ENCODE measurements around the gene KIAA0825.

The KIAA0825 gene

GRCh38 chr5:94308442-94308841, 310.0 kb downstream of the KIAA0825 start:
- DNase-seq (ENCODE audit: low read depth) = no peak

DNA sequence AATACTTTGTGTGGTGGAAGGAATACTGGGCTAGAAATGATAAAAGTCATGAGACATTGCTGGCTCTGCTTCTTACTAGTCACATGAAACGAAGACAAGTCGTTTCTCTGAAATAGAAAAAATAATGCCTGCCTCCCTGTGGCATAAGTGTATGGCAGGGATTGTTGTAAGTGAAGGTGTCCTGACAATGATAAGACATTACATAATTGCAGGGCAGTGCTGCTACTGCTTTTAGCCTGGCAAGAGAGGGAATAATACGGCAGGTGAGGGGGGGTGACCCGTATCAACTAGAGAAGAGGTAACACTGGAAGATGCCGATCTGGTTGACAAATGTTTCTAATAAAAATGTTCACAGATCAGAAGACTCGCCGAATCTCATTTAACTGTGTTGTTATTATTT, 314.3 kb downstream of the KIAA0825 start:
- DNase-seq (ENCODE audit: low read depth) = no peak

- no peak for DNase-seq (ENCODE audit: low read depth)
Measured at GRCh38 chr5:94288937-94289336, 329.5 kb downstream of the KIAA0825 start.

DNA sequence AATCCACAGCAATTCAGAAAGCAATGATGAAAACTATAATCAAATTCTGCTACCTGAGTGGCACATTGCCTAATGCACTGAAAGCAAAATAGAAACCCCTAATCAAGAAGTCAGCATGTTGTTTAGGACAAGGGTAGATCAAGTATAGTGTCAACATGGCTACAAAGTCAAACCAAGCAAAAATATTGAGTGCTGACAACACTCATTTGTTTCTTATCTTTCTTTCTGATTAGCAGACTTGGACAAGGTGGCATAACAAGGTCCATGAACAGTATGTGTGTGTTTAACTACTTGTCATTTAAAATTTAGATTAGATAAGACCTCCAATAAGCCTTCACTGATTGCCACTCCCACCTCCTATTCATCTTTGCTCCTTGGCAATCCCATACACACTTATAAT, 332.4 kb downstream of the KIAA0825 start:
- DNase-seq (ENCODE audit: low read depth) = no peak

DNA sequence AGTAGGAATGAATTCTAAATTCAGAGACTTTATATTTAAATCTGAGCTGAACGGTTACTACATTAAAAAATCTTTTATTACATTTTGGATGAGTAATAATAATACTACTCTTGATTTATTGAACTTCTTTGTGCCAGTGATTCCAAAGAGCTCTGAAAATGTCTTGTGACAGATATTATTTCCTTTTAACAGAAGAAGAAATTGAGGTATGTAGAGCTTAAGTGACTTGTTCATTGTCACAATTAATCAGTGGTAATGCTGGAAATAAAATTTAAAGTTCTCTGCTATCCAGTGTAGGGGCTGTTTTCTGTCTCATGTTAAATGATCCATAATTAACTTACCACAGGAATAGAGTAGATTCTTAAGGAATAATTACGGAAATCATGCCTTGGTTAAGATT, 335.3 kb downstream of the KIAA0825 start:
- DNase-seq (ENCODE audit: low read depth) = no peak

DNA sequence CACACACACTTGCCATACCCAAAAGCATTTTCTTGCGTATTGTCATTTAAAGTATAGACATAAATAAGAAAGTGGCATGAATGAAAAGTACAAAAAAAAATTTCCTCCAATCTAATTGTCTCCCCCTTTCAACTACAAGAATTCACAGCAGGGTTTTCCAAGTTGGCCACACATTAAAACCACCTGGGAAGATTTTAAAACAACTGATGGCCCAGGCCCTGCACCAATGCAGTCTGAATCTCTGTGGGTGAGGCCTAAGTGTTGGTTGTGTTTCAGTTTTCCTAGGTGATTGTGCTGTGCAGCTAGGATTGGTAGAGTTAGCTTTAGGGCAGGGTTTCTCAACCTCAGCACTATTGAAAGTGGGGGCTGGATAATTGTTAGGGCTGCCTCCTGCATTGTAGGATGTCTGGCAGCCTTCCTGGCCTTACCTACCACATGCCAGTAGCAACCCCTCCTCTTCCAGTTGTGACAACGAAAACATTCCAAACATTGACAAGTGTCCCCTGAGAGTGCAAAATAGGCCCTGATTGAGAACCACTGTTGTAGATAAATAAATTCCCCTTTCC, 337.1 kb downstream of the KIAA0825 start:
- no peak for DNase-seq (ENCODE audit: low read depth)

GRCh38 chr5:94276751-94277150, 341.7 kb downstream of the KIAA0825 start:
- DNase-seq (ENCODE audit: low read depth) = no peak

DNA sequence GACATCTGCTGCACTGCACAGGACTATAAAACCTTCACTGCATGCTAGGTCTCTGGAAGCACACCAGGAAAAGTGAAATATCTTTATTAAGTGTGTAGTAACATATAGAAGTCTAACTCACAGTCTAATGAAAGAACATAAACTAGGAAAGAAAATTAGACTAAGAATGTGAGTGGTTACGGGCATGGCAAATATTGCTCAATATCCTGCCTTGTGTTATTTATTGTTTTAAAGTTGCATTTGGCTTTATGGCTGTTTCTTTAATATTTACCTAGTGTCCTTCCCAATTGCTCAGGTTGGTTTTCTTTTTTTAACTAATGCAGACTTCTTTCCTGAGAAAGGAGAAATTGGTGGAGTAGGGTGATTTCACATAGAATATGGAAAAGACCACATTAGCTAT, 342.4 kb downstream of the KIAA0825 start:
- no peak for DNase-seq (ENCODE audit: low read depth)

GRCh38 chr5:94274707-94275106, 343.7 kb downstream of the KIAA0825 start:
- no peak for DNase-seq (ENCODE audit: low read depth)

DNA sequence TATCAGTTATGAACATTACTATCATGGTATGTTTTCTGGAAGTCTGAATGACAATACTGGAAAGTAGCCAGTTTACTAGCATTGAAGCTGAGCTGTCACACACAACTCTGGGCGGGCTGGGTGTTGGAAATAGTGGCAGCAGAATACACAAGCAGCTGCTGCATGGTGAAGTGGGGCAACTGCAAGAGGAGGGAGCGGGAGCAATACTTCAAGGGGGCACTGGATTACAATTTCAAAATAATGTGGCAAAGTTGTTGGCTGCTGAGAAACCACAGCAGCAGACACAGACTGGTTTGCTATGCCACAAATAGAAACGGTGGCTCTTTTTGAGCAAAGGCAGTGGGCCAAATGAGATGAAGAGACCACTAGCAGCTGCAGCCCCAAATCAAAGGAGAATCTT, 350.2 kb downstream of the KIAA0825 start:
- DNase-seq (ENCODE audit: low read depth) = no peak

DNA sequence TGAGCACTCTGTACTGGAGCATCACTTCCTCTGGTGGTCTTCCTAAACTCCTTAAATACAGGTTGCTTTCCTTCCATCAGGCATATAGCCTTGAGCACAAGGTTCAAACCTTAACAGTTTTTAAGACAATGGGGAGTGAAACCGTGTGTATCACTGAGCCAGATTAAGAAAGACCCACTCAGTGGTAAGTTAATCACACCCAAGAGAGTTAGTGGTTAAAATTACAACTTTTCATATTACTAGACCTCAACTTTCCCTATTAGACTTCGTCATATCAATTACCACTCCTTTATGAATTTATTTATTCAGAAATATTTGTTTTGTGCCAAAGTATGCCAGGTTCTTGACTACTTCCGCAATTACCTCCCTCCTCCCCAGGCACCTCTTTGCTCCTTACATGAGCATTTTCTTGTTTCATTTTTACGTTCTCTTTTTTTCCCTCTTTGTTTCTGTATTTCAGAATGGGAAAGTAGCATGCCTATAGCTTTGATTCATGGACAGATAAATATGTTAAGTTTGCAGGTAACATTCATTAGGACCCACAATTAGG, 351.0 kb downstream of the KIAA0825 start:
- DNase-seq (ENCODE audit: low read depth) = no peak

DNA sequence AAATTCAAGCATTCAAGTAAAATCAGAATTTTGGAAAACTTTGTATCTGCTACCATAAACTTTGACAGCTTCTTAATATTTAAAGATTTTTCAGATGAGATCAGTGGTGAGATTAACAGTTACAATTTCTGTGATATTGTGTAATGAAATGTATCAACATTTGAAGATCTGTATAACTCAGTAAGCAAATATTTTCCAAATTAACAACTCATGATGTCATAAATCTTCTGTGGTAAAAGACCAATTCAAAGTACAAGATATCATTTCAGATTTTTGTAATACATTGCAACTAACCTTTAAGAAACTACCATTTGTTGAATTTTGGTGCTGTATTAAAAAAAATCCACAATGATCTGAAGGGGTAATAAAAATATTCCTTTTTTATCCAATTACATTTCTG, 352.2 kb downstream of the KIAA0825 start:
- no peak for DNase-seq (ENCODE audit: low read depth)

- no peak for DNase-seq (ENCODE audit: low read depth)
Measured at GRCh38 chr5:94263068-94263467, 355.3 kb downstream of the KIAA0825 start.

DNA sequence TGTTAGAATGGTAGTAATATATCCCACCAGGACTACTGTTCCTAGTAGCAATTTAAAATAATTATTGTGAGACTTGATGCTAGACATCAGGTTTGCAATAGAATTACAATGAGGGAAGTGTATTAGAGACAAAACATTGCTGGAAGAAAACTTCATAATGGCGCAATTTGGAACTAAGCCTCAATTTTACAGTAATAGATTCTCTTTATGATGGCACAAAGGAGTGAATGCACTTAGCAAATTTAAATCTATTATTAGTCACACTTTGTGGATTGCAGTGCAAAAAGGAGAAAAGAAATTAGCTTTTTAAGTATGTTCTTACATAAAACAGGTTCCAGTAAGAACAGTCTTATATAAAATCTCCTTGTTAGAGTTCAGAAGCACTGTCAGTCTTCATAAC, 358.3 kb downstream of the KIAA0825 start:
- no peak for DNase-seq (ENCODE audit: low read depth)

DNA sequence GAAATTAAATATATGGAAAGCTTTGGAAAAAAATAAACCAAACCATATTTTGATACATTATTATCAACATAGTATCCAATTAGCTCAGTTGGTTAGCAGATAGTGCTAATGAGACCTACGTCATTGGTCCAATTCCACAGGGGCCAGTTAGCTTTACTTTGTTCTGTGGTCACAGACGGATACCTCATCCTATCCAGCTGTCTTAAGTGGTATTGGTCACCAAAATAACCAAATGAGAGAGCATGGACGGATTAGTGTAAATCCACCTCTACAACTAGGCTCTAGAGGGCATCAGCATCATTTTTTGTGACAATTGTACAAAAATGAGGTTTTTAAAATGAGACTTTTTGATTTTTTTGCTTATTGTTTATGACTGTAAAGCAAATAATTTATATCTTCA, 364.2 kb downstream of the KIAA0825 start:
- DNase-seq (ENCODE audit: low read depth) = no peak

- no peak for DNase-seq (ENCODE audit: low read depth)
Measured at GRCh38 chr5:94250985-94251384, 367.4 kb downstream of the KIAA0825 start.

DNA sequence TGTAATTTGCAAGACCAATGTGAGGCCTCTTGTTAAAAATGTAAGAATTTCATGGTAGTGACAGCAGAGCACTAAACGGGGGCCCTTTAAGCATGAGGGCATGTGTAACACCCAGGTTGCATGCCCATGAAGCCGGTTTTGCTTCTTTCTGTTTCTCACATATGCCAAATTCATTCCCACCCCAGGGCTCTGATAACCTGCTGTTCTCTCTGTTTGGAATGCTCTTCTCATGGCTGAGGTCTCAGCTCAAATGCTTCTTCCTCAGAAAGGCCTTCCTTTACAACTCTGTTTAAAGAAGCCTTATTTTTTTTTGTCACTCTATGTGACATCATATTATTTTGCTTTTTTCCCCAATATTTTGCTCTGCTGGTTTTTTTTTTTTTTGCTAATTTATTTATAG, 369.0 kb downstream of the KIAA0825 start:
- no peak for DNase-seq (ENCODE audit: low read depth)

DNA sequence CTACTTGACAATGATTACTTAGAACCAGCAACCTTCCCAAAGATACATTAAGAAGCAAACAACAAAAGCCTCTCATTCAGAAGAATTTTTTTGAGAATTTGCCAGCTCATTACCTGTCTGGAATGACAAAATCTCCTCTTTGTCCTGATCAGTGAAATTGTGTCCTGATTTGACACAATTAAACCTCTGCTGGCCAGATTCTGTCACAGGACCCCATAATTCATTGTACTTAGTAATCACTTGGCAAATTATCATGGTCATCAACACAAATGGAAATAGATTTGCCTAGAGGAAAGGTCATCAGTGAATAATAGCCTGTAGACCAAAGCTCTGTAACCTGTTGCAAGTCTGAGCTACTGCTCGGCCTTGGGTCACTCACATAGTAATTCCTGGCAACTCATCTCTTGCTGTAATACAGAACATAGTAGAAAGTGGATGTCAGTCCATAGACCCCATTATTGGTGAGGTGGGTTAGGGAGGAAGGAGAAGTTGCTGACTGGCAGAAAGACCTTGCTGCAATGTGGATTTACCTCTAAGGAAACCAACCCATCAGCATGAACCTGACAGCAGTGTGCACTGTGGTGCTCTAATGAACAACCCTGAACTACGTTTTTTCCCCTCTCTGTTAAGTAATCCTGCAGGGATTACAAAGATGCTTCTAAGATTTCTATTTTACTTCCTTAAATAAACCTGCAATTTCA, 370.1 kb downstream of the KIAA0825 start:
- no peak for DNase-seq (ENCODE audit: low read depth)

GRCh38 chr5:94245608-94246007, 372.8 kb downstream of the KIAA0825 start:
- DNase-seq (ENCODE audit: low read depth) = no peak

DNA sequence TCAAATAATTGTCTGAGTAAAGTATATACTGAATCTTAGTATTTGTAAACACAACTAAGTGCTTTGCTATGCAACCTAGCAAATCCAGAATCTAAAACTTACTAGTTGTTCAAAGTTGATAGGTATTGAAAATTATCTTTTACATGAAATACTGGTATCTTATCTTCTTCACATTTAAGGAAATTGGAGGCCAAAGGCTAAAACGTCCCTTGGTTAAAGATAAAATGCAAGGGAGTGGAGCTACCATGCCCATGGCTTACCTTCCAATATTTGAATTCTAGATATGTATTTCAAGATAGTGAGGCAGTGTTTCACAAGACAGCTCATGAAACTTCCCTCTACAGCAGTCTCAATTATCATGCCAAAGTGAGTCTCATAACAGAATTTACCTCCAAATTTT, 373.5 kb downstream of the KIAA0825 start:
- no peak for DNase-seq (ENCODE audit: low read depth)

DNA sequence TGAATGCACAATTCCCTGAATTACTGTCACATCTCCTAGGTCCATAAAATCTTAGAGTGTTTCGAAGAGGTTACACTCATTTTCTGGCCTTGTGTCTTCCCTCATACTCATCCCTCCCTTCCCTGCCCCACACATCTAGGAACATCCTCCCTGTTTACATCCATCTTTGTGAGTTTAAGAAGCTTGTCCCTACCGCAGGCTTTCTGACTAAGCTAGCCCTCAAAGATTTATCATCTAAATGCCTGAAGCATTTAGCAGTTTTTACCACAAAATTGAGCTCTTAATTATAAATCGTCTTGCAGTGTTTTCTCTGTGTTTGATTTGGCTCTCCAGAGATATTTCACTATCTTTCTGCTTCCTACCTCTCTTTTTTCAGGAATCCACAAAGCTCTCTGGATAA, 374.8 kb downstream of the KIAA0825 start:
- DNase-seq (ENCODE audit: low read depth) = no peak

GRCh38 chr5:94240993-94241651, 377.3 kb downstream of the KIAA0825 start:
- DNase-seq (ENCODE audit: low read depth) = no peak

DNA sequence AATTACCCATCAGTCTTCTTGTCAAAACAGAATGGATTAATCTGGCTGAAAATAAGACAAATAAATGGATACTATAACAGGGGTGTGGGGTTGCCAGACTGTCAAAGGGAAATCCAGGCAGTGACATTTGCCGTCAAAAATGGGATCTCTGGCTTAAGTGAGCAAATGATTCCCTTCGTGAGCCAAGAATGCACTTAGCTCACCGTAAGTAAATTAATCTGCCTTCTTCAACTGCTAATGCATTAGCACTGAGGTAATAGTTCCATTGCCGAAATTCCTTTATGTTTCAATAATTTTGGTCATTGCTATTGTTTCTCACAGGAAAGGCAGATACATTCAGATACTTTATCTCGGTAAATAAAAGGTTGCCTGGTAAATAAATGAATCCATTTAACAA, 377.8 kb downstream of the KIAA0825 start:
- no peak for DNase-seq (ENCODE audit: low read depth)
